MG63 (cell line): Measurements from ENCODE around the gene CLIC5. TPM values are rescaled to one million over a fixed set of nuclear protein-coding genes. Genes with fewer than 3 reads are reported as not detected.

Experiments used
- DNase-seq: peaks from one replicate; pipeline ENCODE4 v3.0.0-alpha.2; 2020
- H3K27me3 ChIP-seq: fragments of 250-450 bp; sonication (Bioruptor Pico); 2 replicates; pipeline ENCODE4 v1.5.1; 2020; ENCODE audit warnings: mild to moderate bottlenecking, moderate library complexity
- H3K36me3 ChIP-seq: fragments of 250-450 bp; sonication (Bioruptor Pico); 2 replicates; pipeline ENCODE4 v1.5.1; 2020; ENCODE audit warnings: mild to moderate bottlenecking, moderate library complexity
- H3K4me3 ChIP-seq: fragments of 250-450 bp; sonication (Bioruptor Pico); 2 replicates; pipeline ENCODE4 v1.5.1; 2020; ENCODE audit warnings: mild to moderate bottlenecking, moderate library complexity
- H3K9me3 ChIP-seq: fragments of 250-450 bp; sonication (Bioruptor Pico); 2 replicates; pipeline ENCODE4 v1.5.1; 2020; ENCODE audit warnings: mild to moderate bottlenecking, moderate library complexity
- total RNA-seq: library from RNA; depleted of rRNA; stranded (reverse); fragments of >200 nt; shearing (Covaris generic); gene quantifications from 2 replicates; pipeline ENCODE4 v1.2.3, GENCODE V29; 2014; ENCODE audit warnings: low replicate concordance

The CLIC5 gene
- total RNA-seq, 1 experiment from 2014 or later: not detected

GRCh38 chr6:45872827-45873365, 142.8 kb downstream of the CLIC5 start:
- Histone ChIP-seq H3K27me3 (no peaks in the 10 kb centered on the region), H3K36me3 (no peaks in the 10 kb centered on the region), H3K4me3 (no peak overlapping the region), H3K9me3 (no peaks in the 10 kb centered on the region)
- DNase-seq: no peak

- Histone ChIP-seq H3K36me3 (no peaks in the 10 kb centered on the region), H3K9me3 (no peaks in the 10 kb centered on the region), H3K27me3 (no peaks in the 10 kb centered on the region), H3K4me3 (no peak overlapping the region)
- DNase-seq: no peak
Observed at GRCh38 chr6:45870531-45870930, 145.1 kb downstream of the CLIC5 start.

DNA sequence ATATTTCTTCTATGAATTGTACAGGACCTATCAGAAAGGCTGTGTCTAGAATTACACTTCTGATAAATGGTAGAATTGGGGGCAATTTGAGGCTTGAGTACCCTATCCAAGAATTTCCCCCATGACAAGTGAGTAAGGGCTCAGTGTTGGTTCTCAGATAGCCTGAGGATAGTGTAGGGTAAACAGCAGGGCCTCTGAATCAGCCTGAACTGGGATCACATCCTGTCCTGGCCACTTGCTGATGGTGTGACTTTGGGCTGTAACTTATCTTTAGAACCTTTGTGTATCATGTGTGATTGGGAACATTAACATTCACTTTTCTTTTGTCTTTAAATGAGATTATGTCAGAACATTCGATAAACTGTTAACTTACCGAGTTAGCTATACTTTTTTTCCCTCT, 151.0 kb downstream of the CLIC5 start:
- no peak for DNase-seq
- Histone ChIP-seq H3K27me3 (no peaks in the 10 kb centered on the region), H3K36me3 (no peaks in the 10 kb centered on the region), H3K9me3 (no peaks in the 10 kb centered on the region), H3K4me3 (no peak overlapping the region)

- H3K4me3 ChIP-seq: no peak overlapping the region
- H3K36me3 ChIP-seq: no peaks in the 10 kb centered on the region
- no peak for DNase-seq
- no peaks in the 10 kb centered on the region for H3K27me3 ChIP-seq
- no peaks in the 10 kb centered on the region for H3K9me3 ChIP-seq
Observed at GRCh38 chr6:45858691-45859090, 157.0 kb downstream of the CLIC5 start.

DNA sequence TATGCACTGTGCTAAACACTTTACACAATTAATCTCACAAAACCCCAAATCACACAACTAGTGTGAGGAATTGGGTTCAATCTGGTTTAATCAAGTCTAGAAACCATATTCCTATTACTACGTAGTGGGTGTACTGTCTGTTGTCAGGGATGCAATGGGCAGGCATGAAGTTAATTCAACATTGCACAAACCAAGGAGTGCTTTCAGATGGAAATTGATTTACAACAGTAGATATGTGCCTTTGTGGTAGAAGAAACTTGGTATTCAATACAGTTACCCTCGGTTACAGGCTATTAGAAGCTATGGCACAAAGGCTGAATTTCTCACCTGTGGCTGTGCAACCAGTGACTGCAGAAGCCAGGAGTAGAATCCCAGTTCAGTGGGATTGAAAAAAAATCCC, 157.8 kb downstream of the CLIC5 start:
- H3K9me3 ChIP-seq: no peaks in the 10 kb centered on the region
- no peak overlapping the region for H3K4me3 ChIP-seq
- no peaks in the 10 kb centered on the region for H3K27me3 ChIP-seq
- no peaks in the 10 kb centered on the region for H3K36me3 ChIP-seq
- DNase-seq: no peak

- no peaks in the 10 kb centered on the region for H3K27me3 ChIP-seq
- DNase-seq: no peak
- no peak overlapping the region for H3K4me3 ChIP-seq
- H3K36me3 ChIP-seq: no peaks in the 10 kb centered on the region
- H3K9me3 ChIP-seq: no peaks in the 10 kb centered on the region
Observed at GRCh38 chr6:45855642-45856394, 159.8 kb downstream of the CLIC5 start.

DNA sequence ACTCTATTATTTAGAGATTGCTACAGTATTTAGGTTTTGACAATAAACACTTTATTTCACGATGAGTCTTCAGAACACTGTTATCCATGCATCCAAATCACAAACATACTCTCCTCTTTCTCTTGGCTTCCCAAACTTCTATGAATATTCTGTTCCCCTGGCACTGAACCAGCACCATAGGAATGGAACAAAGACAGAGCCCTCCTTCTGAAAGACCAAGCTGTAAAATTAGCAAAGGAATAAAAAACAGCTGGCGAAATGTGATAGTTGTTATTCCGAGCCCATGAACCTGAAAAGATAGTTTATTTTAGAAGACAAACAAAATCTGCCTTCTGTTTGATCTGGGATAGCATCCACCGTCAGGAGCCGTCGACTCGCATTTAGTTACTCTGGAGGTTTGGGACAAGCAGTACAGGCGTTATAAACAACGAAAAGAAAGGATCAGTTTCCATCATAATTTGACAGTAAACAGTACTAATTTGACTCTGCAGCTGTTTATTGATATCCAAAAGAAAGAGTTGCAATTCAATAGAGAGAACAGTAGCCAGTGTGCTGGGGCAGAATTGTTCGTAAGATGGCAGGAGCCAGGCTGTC, 161.4 kb downstream of the CLIC5 start:
- Histone ChIP-seq H3K9me3 (no peaks in the 10 kb centered on the region), H3K36me3 (no peaks in the 10 kb centered on the region), H3K27me3 (no peaks in the 10 kb centered on the region), H3K4me3 (no peak overlapping the region)
- DNase-seq: no peak

DNA sequence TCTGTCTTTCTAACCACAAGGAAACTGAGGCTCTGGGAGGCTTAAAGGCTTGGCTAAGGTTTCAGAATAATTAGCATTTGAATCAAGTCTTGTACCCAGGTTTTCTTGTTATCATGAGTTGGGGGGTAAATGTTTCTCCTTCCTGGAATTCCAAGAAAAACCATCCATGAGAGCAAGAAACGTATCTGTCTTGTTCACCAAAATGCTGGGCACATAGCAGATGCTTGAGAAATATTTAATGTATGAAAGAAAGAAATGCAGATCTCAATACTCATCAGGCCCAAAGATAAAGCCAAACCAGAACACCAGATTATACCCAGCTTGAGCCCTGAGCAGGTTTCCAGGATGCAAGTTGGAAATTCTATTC, 164.6 kb downstream of the CLIC5 start:
- Histone ChIP-seq H3K27me3 (no peaks in the 10 kb centered on the region), H3K36me3 (no peaks in the 10 kb centered on the region), H3K4me3 (no peak overlapping the region), H3K9me3 (no peaks in the 10 kb centered on the region)
- no peak for DNase-seq

- no peak for DNase-seq
- no peaks in the 10 kb centered on the region for H3K36me3 ChIP-seq
- H3K9me3 ChIP-seq: no peaks in the 10 kb centered on the region
- no peak overlapping the region for H3K4me3 ChIP-seq
- H3K27me3 ChIP-seq: no peaks in the 10 kb centered on the region
Observed at GRCh38 chr6:45850378-45851033, 165.2 kb downstream of the CLIC5 start.

- Histone ChIP-seq H3K4me3 (no peak overlapping the region), H3K9me3 (no peaks in the 10 kb centered on the region), H3K36me3 (no peaks in the 10 kb centered on the region), H3K27me3 (no peaks in the 10 kb centered on the region)
- DNase-seq: no peak
Observed at GRCh38 chr6:45845567-45845966, 170.1 kb downstream of the CLIC5 start.

DNA sequence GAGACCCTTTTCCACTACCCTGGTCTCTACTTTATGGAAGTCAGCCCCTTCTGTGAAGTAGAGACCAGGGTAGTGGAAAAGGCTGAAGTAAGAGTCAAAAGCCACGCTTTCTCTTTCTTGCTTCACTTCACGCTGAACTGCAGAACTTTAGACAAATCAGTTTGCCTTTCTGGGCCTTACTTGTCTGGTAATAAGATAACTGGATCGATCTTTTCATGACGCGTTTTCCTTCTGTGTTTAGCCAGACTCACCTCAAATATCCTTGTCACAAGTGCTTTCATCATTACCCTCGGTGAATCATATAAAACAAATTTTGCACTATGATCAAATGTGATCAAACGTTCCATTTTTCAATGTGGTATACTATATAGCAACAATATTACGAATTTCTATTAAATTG, 170.7 kb downstream of the CLIC5 start:
- H3K9me3 ChIP-seq: no peaks in the 10 kb centered on the region
- H3K27me3 ChIP-seq: no peaks in the 10 kb centered on the region
- no peak overlapping the region for H3K4me3 ChIP-seq
- no peaks in the 10 kb centered on the region for H3K36me3 ChIP-seq
- DNase-seq: no peak

GRCh38 chr6:45843848-45844521, 171.7 kb downstream of the CLIC5 start:
- Histone ChIP-seq H3K4me3 (no peak overlapping the region), H3K9me3 (no peaks in the 10 kb centered on the region), H3K36me3 (no peaks in the 10 kb centered on the region), H3K27me3 (no peaks in the 10 kb centered on the region)
- DNase-seq: no peak

DNA sequence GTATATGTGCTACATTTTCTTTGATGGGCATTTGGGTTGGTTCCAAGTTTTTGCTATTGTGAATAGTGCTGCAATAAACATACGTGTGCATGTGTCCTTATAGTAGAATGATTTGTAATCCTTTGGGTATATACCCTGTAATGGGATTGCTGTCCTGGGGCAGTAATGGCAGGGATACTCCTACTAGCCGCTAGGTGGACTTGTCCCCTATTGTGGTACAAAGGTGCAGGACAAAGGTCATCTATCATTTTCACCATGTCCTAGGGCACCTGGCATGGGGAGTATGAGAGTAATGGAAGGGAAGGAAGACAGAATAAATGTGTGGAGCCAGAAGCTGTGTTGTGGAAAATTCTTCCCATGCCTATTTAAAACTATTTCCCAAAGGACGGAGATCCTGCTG, 174.6 kb downstream of the CLIC5 start:
- Histone ChIP-seq H3K36me3 (no peaks in the 10 kb centered on the region), H3K4me3 (no peak overlapping the region), H3K9me3 (no peaks in the 10 kb centered on the region), H3K27me3 (no peaks in the 10 kb centered on the region)
- no peak for DNase-seq

DNA sequence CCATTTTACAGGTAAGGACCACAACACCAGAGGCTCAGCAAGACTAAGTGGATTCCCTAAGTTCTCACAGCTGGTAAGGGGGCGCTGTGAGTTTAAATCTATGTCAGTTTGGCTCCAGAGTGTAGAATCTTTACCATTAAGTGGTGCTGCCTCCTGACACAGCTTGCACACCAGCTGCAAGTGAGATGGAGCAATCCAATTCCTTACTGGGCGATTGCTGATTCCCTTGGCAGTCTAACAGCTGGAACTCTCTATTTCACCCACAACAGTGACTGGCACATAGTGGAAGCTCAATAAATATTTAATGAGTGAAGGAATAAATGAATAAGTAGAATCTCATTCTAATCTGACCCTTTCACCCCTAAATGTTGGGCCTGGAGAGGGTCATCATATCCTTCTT, 176.7 kb downstream of the CLIC5 start:
- Histone ChIP-seq H3K4me3 (no peak overlapping the region), H3K27me3 (no peaks in the 10 kb centered on the region), H3K36me3 (no peaks in the 10 kb centered on the region), H3K9me3 (no peaks in the 10 kb centered on the region)
- DNase-seq: peak; percentile 2

DNA sequence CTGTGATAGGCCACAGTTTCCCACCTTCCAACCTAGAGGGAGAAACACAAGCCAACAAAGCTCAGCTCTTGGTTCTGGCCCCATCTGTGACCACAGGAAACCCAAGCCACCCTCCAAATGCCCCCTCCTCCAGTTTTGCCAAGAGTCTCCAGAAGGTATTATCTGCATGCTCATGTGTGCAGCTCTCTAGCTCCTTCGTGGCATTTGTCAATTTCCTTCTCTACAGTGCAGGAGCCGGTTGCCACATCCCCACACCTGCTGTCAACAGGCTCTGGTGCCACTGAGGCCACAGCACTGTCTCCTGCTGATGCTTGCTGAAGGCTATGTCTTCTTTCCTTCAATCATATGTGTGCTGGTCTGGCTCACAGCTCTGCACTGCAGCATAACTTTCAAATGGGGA, 177.2 kb downstream of the CLIC5 start:
- no peak for DNase-seq
- Histone ChIP-seq H3K27me3 (no peaks in the 10 kb centered on the region), H3K9me3 (no peaks in the 10 kb centered on the region), H3K36me3 (no peaks in the 10 kb centered on the region), H3K4me3 (no peak overlapping the region)

- no peaks in the 10 kb centered on the region for H3K36me3 ChIP-seq
Observed at GRCh38 chr6:45837541-45838200, 178.0 kb downstream of the CLIC5 start.

GRCh38 chr6:45836984-45837383, 178.7 kb downstream of the CLIC5 start:
- Histone ChIP-seq H3K9me3 (no peaks in the 10 kb centered on the region), H3K36me3 (no peaks in the 10 kb centered on the region), H3K4me3 (no peak overlapping the region), H3K27me3 (no peaks in the 10 kb centered on the region)
- DNase-seq: no peak

More at GRCh38 chr6:45837541-45838200, 178.0 kb downstream of the CLIC5 start:
- no peak for DNase-seq
- Histone ChIP-seq H3K4me3 (no peak overlapping the region), H3K27me3 (no peaks in the 10 kb centered on the region), H3K9me3 (no peaks in the 10 kb centered on the region)
